ENCODE measurements around the gene PAPSS1.
A peak's percentile ranks its signal among the peaks of the same experiment; 100 is the strongest.

Gene PAPSS1

DNA sequence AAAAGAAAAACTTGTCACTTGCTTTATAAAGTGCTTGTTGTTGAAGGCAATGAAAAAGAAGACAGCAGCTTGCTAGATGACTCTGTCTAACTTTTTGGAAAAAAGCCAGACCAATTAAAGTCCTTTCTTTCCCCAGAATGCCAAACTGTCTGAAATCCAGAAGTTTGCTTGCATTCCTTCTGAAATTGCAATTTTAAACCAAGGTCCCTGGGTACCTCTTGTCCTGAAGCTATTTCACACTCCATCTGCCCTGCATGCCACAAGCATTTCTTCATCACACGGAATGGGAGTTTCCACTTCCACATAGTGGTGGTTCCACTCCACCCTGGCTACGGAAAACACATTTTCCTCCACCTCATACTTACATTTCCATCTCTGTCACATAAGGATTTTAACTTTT is 101.0 kb downstream of the PAPSS1 start:
- peak in 1 of 2 experiments; percentile 7 for DNase-seq

DNA sequence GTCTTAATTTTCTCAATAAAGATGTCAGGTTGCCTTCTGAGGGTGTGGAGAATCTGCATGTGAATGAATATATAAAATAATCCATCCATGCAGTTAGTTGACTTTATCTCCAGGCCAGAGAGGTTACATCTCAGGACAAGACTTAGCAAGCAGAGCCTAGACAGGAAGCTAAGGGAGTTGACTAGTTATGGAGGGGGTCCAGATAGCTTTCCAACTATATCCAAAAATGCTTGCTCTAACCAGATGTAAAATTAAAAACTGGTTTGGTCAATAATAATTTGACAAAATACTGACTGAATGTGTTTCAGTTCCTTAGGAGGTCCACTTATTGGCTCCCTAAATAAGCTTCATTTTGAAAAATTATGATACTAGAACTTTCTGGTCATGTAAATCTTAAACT is 101.4 kb downstream of the PAPSS1 start:
- DNase-seq: no peak

DNA sequence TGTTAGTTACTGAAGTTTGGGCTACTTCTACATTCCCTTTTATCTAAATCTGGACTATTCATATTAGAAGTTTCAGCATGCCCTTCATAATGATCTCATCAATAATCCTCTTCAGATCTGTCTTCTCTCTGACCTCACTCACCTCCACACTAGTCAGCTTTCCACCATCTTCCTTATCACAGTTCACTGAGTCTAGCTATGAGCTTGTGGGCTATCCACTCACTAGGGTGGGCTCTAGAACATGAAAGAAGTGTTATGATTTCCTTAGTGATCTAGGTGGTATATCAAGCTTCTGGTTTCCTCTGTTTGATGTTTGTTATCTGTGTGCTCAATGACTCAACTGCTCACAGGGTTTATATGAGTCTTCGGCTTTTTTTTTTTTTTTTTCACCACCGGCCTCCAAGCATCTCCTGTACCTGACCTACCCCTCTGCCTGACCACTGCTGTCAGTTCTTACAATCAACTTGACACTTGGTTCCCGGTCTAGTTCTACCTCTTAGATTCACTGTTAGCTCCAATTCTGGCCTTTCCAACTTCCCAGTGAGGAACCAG is 103.1 kb downstream of the PAPSS1 start:
- DNase-seq: no peak

DNA sequence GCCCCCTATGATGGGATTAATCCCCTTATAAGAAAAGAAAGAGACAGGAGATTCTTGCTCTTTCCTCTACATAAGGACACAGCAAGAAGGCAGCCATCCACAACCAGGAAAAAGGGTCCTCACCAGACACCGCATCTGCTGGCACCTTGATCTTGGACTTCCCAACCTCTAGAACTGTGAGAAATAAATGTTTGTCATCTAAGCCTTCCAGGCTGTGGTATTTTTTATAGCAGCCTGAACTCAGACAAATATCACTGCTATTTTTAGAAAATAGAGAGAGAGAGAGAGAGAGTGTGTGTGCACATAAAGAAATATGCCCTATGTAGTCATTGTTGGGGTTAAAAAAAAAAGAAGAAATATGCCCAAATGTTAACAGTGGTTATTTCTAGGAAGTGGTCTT is 104.2 kb downstream of the PAPSS1 start:
- DNase-seq: no peak

DNA sequence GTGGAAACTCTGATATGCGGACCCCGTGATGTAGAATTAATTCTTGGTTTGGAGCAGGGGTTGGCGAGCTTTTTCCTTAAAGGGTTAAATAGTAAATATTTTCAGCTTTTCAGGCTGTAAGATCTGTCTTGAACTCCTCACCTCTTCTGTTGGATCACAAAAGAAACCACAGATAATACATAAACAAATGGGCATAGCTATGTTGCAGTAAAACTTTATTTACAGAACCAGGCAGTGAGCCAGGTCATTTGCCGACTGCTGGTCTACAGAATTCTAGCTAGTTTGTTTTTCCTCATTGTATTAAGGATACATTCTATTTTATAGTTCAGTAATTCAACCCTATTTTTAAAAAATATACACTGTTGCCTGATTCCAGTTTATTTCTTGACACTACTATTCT is 116.6 kb downstream of the PAPSS1 start:
- DNase-seq: no peak

DNA sequence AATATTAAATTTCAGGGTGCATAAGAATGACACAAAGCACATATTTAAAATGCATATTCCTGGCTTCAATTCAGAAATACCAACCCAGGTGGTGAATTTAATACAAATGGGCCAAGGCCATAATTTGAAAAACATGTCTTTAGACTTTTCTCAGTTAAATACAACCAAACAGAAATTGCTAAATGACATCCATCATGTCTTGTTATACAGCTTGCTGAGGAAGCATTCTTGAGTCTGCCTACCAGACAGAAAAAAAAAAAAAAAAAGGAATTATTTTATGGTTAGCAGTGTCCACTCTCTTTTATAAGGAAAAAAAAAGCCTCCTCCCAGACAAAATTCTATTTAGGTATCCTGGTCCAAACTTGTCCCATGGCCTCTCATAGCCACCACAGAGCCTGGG is 119.1 kb downstream of the PAPSS1 start:
- DNase-seq: no peak

DNA sequence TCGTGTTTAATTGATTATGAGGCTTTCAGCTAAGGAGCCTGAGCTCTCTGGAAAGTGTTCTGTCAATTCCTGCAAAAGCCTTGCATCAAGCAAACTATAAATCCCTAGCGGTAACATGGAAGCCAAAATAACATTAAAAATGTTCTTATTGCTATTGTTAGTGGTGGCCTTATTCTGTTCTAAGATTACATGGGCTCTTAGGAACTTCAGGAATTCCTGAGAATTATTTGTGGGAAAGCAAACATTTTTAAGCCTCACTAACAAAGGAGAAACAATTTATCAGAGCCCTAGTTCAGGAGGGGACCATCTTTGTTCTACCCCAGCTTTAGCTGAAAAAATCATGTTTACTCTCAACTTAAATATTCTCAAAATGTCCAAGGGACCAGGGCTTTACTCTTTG is 119.6 kb downstream of the PAPSS1 start:
- no peak for DNase-seq

DNA sequence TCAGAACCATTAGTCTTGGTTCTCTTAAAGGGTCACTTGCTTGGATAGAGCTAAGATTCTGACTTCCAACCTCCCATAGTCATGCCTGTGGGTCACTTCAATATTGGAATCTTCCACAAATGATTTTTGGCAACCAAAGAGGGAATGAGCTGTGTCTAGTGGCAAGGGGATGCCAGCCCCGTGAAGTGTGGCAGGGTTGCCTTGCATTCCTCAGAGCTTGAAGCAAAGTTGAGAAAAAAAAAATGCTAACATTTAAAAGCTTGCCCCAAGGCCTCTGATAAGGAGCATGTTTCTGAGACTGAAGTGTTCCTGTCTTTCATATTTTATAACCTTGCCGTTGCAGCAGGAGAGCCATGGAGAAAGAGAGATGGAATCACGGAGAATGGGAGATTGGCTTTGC is 120.2 kb downstream of the PAPSS1 start:
- DNase-seq: no peak

DNA sequence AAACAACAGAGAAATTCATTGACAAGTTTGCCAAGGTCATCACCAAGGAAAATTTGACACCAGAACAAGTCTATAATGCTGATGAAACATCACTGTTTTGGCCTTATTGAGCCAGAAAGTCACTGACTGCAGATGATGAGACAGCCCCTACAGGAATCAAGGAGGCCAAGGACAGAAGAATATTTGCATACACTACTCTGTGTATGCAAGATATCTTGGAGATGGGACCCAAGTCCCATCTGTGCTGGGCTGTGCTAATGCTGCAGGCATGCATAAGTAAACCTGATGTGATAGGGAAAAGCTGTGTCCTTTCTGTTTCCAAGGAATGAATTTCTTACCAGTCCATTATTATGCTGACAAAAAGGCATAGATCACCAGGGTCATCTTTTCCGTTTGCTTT is 126.8 kb downstream of the PAPSS1 start:
- DNase-seq: no peak

DNA sequence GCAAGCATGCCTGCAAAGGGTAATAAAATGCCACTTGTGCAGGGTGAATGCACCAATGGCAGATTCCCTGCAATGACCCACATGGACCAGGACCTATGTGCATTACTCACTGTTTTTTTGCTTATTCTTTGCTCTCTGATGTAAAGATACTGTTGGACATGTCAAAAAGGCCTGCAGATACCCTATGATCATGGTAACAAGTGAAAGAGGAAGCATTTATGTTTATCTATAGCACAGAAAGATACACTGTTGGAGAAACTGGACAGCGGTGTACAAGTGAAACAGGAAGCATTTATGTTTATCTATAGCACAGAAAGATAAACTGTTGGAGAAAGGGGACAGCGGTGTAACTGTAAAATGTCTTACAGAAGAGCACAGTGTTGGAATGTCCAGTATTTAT is 127.5 kb downstream of the PAPSS1 start:
- no peak for DNase-seq

DNA sequence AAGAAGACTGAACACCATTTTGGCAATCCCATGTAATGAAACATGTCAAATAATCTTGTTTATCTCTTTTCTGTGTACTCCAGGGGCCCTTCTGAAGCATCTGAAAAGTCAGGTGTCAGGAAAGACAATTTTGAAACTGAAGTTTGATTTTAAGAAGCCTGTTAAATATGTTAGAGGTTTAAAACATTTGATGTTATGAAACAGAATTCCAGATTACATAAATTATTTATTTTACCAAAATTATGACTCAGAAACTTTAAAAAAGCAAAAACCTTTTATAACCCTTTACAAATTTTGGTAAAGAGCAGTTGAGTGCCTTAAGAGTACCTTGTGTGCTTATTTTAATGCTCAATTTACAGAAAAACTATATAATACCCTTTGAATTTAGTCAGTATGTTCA is 130.8 kb downstream of the PAPSS1 start:
- no peak for DNase-seq

DNA sequence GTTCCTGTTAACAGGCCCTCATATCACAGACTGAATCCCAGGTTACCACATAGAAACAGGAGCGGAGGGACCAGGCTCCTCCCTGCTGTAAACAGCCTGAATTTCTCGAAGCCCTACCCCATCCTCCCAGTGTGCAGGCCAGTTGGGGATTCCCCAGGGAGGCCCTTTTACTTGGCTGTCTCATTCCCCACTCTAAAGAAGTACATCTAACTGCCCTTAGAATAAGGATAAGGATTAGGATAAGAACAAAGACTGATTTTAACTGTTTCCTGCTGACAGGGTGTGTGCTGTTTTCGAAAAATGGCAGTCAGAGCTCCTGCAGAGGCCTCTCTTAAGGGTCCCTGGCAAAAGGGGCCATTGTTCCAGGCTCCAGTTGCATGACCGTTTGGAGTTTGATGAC is 133.7 kb downstream of the PAPSS1 start:
- no peak for DNase-seq

DNA sequence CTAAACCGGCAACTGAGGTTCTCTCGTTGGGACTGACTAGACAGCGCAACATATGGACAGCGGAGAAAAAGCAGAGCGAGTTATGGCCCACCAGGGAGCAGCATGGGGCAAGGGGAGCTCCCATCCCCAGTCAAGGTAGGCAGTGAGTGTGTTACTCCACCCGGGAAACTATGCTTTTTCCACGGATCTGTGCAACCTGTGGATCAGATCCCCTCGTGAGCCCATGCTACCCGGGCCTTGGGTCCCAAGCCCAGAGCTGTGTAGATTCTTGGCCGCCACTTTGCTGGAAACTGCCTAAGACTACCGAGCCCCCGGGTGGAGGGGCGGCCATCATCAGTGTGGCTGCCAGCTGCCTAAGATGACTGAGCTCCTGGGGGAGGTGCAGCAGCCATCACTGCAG is 140.9 kb downstream of the PAPSS1 start:
- peak; percentile 77 to 79 for DNase-seq

DNA sequence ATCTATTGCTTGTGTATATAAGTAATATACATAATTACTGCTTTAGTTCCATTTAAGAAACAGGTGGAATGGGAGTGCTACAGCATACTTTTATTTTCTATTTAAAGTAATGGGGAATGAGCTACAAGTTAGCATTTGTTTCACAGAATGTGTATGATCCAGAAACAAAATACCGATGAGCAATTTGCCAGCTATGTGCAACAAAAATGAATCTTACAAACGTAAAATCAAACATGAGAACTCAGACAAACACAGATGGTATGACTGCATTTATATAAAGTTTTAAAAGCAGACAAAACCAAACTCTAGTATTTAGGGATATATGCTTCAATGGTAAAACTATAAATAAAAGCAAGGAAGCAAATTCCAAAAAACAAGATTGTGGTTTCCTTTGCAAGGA is 141.7 kb downstream of the PAPSS1 start:
- no peak for DNase-seq

DNA sequence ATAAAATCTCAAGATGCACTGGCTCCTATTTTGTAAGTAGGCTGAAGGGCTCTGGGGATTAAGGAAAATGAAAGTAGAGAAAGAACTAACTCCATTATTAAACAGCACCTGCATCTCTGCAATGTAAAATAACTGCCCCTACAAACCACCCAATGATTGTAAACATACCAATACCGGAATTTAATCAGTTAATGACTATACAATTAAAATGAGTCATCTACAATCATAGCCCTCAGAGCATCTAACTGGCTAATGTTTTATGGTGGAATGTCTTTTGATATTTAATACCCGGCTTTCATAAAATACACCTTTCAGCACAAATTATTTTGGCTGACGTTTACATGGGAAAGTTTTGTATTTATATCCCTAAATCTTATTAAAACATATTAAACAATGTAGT is 142.3 kb downstream of the PAPSS1 start:
- DNase-seq: no peak

DNA sequence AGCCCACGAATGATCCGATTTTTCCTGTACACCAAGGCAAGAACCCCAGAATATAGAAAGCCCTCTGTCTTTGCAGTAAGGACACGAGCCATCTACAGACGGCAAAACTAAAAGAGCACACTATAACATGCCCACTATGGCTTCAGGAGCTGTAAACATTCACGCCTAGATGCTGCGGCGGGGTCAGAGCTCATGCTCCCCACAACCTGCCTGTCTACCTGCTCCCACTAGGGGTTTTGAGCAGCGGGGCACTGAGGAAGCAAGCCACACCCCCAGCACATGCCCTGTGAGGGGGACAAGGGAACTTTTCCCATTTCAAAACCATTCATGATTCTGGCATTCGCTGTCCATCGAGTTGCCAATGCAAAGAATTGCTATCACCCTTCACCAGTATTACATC is 144.8 kb downstream of the PAPSS1 start:
- DNase-seq: no peak

DNA sequence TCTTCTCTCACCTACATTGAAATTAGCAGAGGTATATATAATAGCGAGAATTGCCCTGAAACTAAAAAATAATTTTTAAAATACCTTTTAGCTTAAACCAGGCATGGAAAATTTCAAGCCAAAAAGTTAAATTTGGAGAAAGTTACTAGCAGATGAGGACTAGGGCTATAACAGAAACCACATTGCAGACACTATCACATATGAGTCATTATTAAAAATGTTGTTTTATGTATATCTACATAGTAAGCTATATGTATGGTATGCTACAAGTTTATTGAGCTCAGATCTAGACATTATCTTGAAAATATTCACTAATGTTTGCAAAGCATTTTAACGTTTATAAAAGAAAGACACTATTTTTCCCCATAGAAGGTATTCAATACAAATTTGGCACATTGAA is 147.8 kb downstream of the PAPSS1 start:
- no peak for DNase-seq

DNA sequence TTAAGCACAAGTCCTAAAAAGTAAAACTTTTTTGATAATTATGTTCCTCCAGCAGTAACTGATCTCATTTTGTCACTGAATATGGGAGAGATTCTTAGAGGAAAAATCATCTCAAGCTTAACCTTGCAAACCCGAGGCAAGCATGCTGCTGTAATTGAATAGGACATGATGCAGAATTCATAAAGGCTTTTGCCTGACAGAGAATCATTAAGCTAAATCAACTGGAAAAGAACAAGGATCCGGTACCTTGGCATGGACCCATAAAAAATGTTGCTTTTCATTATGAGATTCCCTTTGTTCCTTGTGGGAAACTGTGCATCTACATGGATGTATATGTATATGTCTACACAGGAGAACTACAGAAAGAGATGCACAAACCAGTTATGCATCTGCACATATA is 149.1 kb downstream of the PAPSS1 start:
- no peak for DNase-seq

DNA sequence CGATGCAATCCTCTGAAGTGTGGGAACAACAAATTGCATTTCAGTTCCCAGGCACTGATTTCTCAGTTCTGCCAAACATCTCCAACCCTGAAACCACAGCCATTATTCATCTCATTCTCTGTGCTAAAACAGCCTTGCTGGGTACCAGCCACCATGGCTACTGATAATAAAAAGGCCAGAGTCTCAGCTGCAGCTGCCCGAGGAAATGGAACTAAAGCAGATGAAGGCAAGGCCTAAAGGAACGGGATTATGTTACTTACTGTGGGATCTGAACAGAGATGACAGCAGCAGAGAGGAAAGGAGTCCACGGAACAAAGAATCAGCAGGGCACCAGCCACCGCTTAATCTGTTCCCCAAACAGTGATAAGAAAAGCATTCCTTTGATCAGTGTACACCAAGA is 155.7 kb downstream of the PAPSS1 start:
- DNase-seq: no peak

Data from NCI-H524 (cell line).